Omental fat pad (tissue), 4 donors: ENCODE data around the gene TCTN2. TPM values are rescaled to one million over a fixed set of nuclear protein-coding genes. Genes with fewer than 3 reads are reported as not detected.

Source experiments
- total RNA-seq, 4 donors: library from RNA; depleted of rRNA; stranded (reverse); fragments of >200 nt; gene quantifications; one replicate each; pipeline ENCODE4 v1.1.0, GENCODE V29; 2016

TCTN2 gene
- total RNA-seq, 4 donors from 2014 or later = 5.4 to 7.3 (median 6.8) TPM

Other genes starting within 250 kb of the TCTN2 start
- gene RILPL2, start 234.4 kb upstream of the TCTN2 start, total RNA-seq = 10 to 100 TPM in 2 of 4 donors, 1 to 10 TPM in 2; 8.9 to 12.7 (median 10.1) TPM
- gene SNRNP35, start 213.0 kb upstream of the TCTN2 start, total RNA-seq = 10 to 100 TPM; 14.7 to 38.1 (median 21.0) TPM
- 10 to 100 TPM in 3 of 4 donors, 1 to 10 TPM in 1; 8.5 to 21.9 (median 11.2) TPM for gene RILPL1, start 137.4 kb upstream of the TCTN2 start, total RNA-seq
- gene TMED2, start 86.6 kb upstream of the TCTN2 start, total RNA-seq = 100 to 1,000 TPM; 121 to 179 (median 145) TPM
- gene DDX55, start 69.0 kb upstream of the TCTN2 start, total RNA-seq = 10 to 100 TPM; 16.1 to 66.3 (median 19.1) TPM
- 100 to 1,000 TPM; 108 to 164 (median 119) TPM for gene EIF2B1, start 37.4 kb upstream of the TCTN2 start, total RNA-seq
- 10 to 100 TPM; 16.2 to 23.4 (median 22.0) TPM for gene GTF2H3, start 37.3 kb upstream of the TCTN2 start, total RNA-seq
- 10 to 100 TPM; 18.2 to 38.9 (median 25.1) TPM for gene ATP6V0A2, start 41.2 kb downstream of the TCTN2 start, total RNA-seq
- gene DNAH10, start 91.2 kb downstream of the TCTN2 start, total RNA-seq = 1 to 10 TPM in 1 of 4 donors, under 1 TPM in 2, not detected in 1; 0.06 to 2.3 (median 0.48) TPM